Osteoblast (primary cell): ENCODE measurements around the gene PLXNA4. TPM values are rescaled to one million over a fixed set of nuclear protein-coding genes. Genes with fewer than 3 reads are reported as not detected.

ENCODE experiments used
- DNase-seq: peaks from one replicate; pipeline ENCODE4 v3.0.0; 2011; ENCODE audit warnings: low spot score, mixed read lengths; ENCODE audit not compliant: insufficient read length; ENCODE audit errors: missing footprints
- H2AFZ ChIP-seq: 2 replicates; pipeline ENCODE4 v1.6.0; 2011; ENCODE audit warnings: mild to moderate bottlenecking, low read length
- H3K27ac ChIP-seq: 2 replicates; pipeline ENCODE4 v1.5.1; 2011; ENCODE audit warnings: mild to moderate bottlenecking, low read depth, low read length, moderate library complexity
- H3K27me3 ChIP-seq: 2 replicates; pipeline ENCODE4 v1.6.0; 2012; ENCODE audit warnings: mild to moderate bottlenecking, control low read depth, inconsistent platforms, low read length, moderate library complexity; ENCODE audit not compliant: insufficient read depth
- H3K36me3 ChIP-seq: 2 replicates; pipeline ENCODE4 v1.5.1; 2011; ENCODE audit warnings: mild to moderate bottlenecking, low read length, control low read depth, moderate library complexity; ENCODE audit not compliant: insufficient read depth
- H3K4me1 ChIP-seq: 2 replicates; pipeline ENCODE4 v1.5.1; 2011; ENCODE audit warnings: mild to moderate bottlenecking, low read length, control low read depth, moderate library complexity; ENCODE audit not compliant: insufficient read depth
- H3K4me2 ChIP-seq: 2 replicates; pipeline ENCODE4 v1.6.0; 2011; ENCODE audit warnings: mild to moderate bottlenecking, low read length; ENCODE audit not compliant: insufficient read depth
- H3K4me3 ChIP-seq: fragments of 200-600 bp; sonication (generic); 3 replicates; pipeline ENCODE4 v1.5.1; 2012; ENCODE audit warnings: mild to moderate bottlenecking, low read length, inconsistent platforms; ENCODE audit not compliant: insufficient read depth
- H3K79me2 ChIP-seq: 2 replicates; pipeline ENCODE4 v1.6.0; 2012; ENCODE audit warnings: mild to moderate bottlenecking, low read length, control low read depth, inconsistent platforms; ENCODE audit not compliant: insufficient read depth
- H3K9me3 ChIP-seq: 2 replicates; pipeline ENCODE4 v1.5.1; 2011; ENCODE audit warnings: low read depth, low read length, control low read depth
- H4K20me1 ChIP-seq: 2 replicates; pipeline ENCODE4 v1.6.0; 2012; ENCODE audit warnings: mild to moderate bottlenecking, low read length, control low read depth; ENCODE audit not compliant: insufficient read depth
- total RNA-seq: library from RNA; depleted of rRNA; stranded (reverse); fragments of >200 nt; gene quantifications from 2 replicates; pipeline ENCODE4 v1.2.3, GENCODE V29; 2012
- TF ChIP-seq, protein P1 (sequence below): IDR thresholded peaks from 2 replicates; pipeline ENCODE4 v1.5.1; 2011; ENCODE audit warnings: mild to moderate bottlenecking, low read depth, low read length, moderate library complexity; ENCODE audit errors: extremely low read depth

Gene PLXNA4
- total RNA-seq, 1 donor: 4.3 TPM

DNA sequence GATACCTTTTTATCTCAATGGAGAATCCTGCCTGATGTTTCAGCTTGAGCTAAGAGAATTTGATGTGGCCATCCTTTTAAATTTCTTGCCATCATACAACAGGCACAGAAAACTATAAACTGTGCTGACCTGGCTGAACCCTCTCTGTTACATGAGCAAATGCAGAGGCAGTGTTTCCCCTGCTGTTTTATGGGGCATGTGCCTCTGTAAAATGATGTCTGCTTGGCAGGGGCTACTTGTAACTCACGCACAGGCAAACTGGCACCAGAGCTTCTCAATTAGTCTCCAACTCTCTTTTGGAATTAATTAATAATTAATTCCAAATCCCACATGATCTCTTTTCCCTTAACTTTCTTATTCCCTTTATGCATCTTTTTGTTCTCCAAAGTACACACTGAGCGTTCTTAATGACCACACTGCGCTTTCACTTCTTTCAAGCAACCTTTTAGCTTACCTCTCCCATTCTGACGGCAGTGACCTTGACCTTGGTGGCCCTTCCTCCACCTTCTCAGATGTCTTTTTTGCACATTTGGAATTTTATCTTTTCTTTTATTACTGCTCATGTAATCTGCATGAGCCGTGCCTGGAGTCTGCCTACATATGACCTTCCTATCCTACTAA, 334.0 kb downstream of the PLXNA4 start:
- Histone ChIP-seq H3K4me3 (no peak overlapping the region), H3K27ac (no peak overlapping the region), H3K4me2 (no peak overlapping the region), H2AFZ (no peak overlapping the region), H3K27me3 (no peaks in the 10 kb centered on the region), H3K4me1 (no peaks in the 10 kb centered on the region), H3K9me3 (no peaks in the 10 kb centered on the region), H3K36me3 (no peaks in the 10 kb centered on the region), H4K20me1 (peaks cover 5% of the 10 kb centered on the region), H3K79me2 (no peaks in the 10 kb centered on the region)
- DNase-seq: no peak
- TF ChIP-seq, protein P1, sequence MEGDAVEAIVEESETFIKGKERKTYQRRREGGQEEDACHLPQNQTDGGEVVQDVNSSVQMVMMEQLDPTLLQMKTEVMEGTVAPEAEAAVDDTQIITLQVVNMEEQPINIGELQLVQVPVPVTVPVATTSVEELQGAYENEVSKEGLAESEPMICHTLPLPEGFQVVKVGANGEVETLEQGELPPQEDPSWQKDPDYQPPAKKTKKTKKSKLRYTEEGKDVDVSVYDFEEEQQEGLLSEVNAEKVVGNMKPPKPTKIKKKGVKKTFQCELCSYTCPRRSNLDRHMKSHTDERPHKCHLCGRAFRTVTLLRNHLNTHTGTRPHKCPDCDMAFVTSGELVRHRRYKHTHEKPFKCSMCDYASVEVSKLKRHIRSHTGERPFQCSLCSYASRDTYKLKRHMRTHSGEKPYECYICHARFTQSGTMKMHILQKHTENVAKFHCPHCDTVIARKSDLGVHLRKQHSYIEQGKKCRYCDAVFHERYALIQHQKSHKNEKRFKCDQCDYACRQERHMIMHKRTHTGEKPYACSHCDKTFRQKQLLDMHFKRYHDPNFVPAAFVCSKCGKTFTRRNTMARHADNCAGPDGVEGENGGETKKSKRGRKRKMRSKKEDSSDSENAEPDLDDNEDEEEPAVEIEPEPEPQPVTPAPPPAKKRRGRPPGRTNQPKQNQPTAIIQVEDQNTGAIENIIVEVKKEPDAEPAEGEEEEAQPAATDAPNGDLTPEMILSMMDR: no peak

GRCh38 chr7:132240821-132241422, 335.3 kb downstream of the PLXNA4 start:
- no peaks in the 10 kb centered on the region for H3K9me3 ChIP-seq
- no peak overlapping the region for H3K27ac ChIP-seq
- H3K4me3 ChIP-seq: no peak overlapping the region
- H3K36me3 ChIP-seq: no peaks in the 10 kb centered on the region
- no peak for DNase-seq
- H3K4me1 ChIP-seq: no peaks in the 10 kb centered on the region
- TF ChIP-seq, protein P1: no peak
- no peaks in the 10 kb centered on the region for H3K79me2 ChIP-seq
- H3K27me3 ChIP-seq: no peaks in the 10 kb centered on the region
- peaks cover 5% of the 10 kb centered on the region for H4K20me1 ChIP-seq
- no peak overlapping the region for H2AFZ ChIP-seq
- H3K4me2 ChIP-seq: no peak overlapping the region

DNA sequence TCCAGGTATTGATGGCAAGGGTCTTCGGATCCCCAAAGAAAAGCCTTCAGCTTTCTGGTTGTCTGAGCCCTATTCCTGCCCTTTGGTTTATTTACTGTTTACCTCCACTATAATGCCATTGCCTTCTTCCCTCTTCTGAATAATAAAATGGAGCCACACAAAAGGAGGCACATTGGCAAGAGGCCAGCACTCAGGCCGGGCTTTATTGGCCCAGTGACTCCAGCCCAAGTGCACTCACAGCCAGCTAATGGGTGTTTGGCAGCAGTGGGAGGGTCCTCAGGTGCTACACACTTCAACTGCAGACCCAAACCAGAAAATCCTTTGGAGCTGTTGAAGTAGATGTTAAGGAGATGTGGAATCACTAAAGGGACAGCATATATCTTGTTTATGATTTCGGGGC, 336.0 kb downstream of the PLXNA4 start:
- H3K9me3 ChIP-seq: no peaks in the 10 kb centered on the region
- no peaks in the 10 kb centered on the region for H3K27me3 ChIP-seq
- no peak overlapping the region for H3K27ac ChIP-seq
- H3K36me3 ChIP-seq: no peaks in the 10 kb centered on the region
- DNase-seq: no peak
- H3K4me2 ChIP-seq: no peak overlapping the region
- no peak overlapping the region for H3K4me3 ChIP-seq
- H3K79me2 ChIP-seq: no peaks in the 10 kb centered on the region
- H2AFZ ChIP-seq: no peak overlapping the region
- H3K4me1 ChIP-seq: no peaks in the 10 kb centered on the region
- TF ChIP-seq, protein P1: no peak
- H4K20me1 ChIP-seq: peaks cover 5% of the 10 kb centered on the region

DNA sequence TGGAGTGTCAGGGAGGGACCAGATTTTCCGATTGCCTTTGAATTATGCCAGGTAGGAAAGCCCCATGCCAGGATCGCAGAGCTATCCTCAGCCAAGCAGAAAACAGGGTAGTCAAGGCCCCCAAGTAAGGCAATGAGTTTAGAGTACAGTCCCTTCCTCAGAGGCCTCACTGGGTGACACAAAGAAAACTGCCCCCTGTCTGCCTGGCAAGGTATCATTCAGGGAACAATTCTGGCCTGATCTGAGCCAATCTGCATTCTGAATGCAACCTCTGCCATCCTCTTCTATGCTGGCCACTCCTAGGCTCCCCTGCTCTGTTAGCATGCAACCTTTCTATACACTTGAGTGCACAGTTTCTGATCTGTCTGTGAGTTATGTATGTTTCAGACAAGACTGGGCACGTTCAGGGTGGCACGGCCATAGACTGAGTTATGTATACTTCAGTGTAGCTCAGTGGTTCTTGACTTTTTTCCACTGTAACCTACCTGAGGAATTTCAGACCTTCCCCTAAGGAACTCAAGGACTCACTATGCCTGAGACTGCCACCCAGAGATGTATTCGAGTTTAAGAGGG, 336.8 kb downstream of the PLXNA4 start:
- H3K4me2 ChIP-seq: no peak overlapping the region
- no peaks in the 10 kb centered on the region for H3K4me1 ChIP-seq
- no peaks in the 10 kb centered on the region for H3K36me3 ChIP-seq
- DNase-seq: no peak
- TF ChIP-seq, protein P1: no peak
- no peaks in the 10 kb centered on the region for H3K27me3 ChIP-seq
- H3K4me3 ChIP-seq: no peak overlapping the region
- H3K27ac ChIP-seq: no peak overlapping the region
- no peaks in the 10 kb centered on the region for H3K79me2 ChIP-seq
- no peaks in the 10 kb centered on the region for H3K9me3 ChIP-seq
- no peak overlapping the region for H2AFZ ChIP-seq
- peaks cover 5% of the 10 kb centered on the region for H4K20me1 ChIP-seq
